GM23338 (cell line): ENCODE data around the gene ETV5. TPM values are rescaled to one million over a fixed set of nuclear protein-coding genes. Genes with fewer than 3 reads are reported as not detected.

ENCODE experiments used
- ATAC-seq: fragments of 200-7000 bp; cut with Tn5 transposase; 3 replicates; pipeline ENCODE4 v1.9.1; 2020
- DNase-seq: peaks from one replicate; pipeline ENCODE4 v3.0.0-alpha.2; 2015; ENCODE audit warnings: low spot score
- H2AFZ ChIP-seq: fragments of 200-600 bp; sonication (generic); 2 replicates; pipeline ENCODE4 v1.8.0; 2016; ENCODE audit warnings: antibody characterized with exemption, mild to moderate bottlenecking, moderate library complexity
- H3F3A ChIP-seq: fragments of 200-600 bp; sonication (generic); replicated peaks from 2 replicates; pipeline ENCODE4 v1.8.0; 2017; ENCODE audit warnings: antibody characterized with exemption, mixed run types, low read depth
- H3K27ac ChIP-seq: fragments of 200-600 bp; sonication (generic); 2 replicates; pipeline ENCODE4 v1.6.1; 2016; ENCODE audit warnings: low read depth
- H3K27me3 ChIP-seq: fragments of 200-600 bp; sonication (generic); 2 replicates; pipeline ENCODE4 v1.8.0; 2016; ENCODE audit warnings: mild to moderate bottlenecking, mixed run types, moderate library complexity; ENCODE audit not compliant: insufficient read depth
- H3K36me3 ChIP-seq: fragments of 200-600 bp; sonication (generic); 2 replicates; pipeline ENCODE4 v1.8.0; 2016; ENCODE audit warnings: mild to moderate bottlenecking; ENCODE audit not compliant: insufficient read depth
- H3K4me1 ChIP-seq: fragments of 200-600 bp; sonication (generic); 2 replicates; pipeline ENCODE4 v1.8.0; 2016; ENCODE audit warnings: mild to moderate bottlenecking, moderate library complexity; ENCODE audit not compliant: insufficient read depth
- H3K4me2 ChIP-seq: fragments of 200-600 bp; sonication (generic); 2 replicates; pipeline ENCODE4 v1.7.1; 2017; ENCODE audit warnings: mixed run types
- H3K4me3 ChIP-seq: fragments of 200-600 bp; sonication (generic); 2 replicates; pipeline ENCODE4 v1.6.1; 2016; ENCODE audit warnings: mixed run types
- H3K79me2 ChIP-seq: fragments of 200-600 bp; sonication (generic); replicated peaks from 2 replicates; pipeline ENCODE4 v1.8.0; 2017; ENCODE audit warnings: mild to moderate bottlenecking; ENCODE audit not compliant: insufficient read depth
- H3K9me2 ChIP-seq: fragments of 200-600 bp; sonication (generic); 2 replicates; pipeline ENCODE4 v1.8.0; 2017; ENCODE audit not compliant: insufficient read depth
- H4K20me1 ChIP-seq: fragments of 200-600 bp; sonication (generic); replicated peaks from 2 replicates; pipeline ENCODE4 v1.8.0; 2017; ENCODE audit warnings: mild to moderate bottlenecking; ENCODE audit not compliant: insufficient read depth
- H3K27ac Mint-ChIP-seq: 2 replicates; pipeline ENCODE4 v1.8.0; 2020; ENCODE audit warnings: inconsistent platforms, mild to moderate bottlenecking, moderate library complexity, mixed read lengths
- H3K27me3 Mint-ChIP-seq: 3 replicates; pipeline ENCODE4 v1.8.0; 2022; ENCODE audit warnings: low read depth, mild to moderate bottlenecking, moderate library complexity, mixed read lengths, inconsistent platforms; ENCODE audit not compliant: insufficient read depth, poor library complexity
- H3K36me3 Mint-ChIP-seq: 3 replicates; pipeline ENCODE4 v1.8.0; 2021; ENCODE audit warnings: low read depth, mild to moderate bottlenecking, inconsistent platforms, moderate library complexity, mixed read lengths
- H3K4me1 Mint-ChIP-seq: 3 replicates; pipeline ENCODE4 v1.8.0; 2020; ENCODE audit warnings: mild to moderate bottlenecking, inconsistent platforms, mixed read lengths
- H3K4me3 Mint-ChIP-seq: 3 replicates; pipeline ENCODE4 v1.8.0; 2021; ENCODE audit warnings: moderate library complexity, mild to moderate bottlenecking, inconsistent platforms, mixed read lengths
- H3K9me3 Mint-ChIP-seq: 3 replicates; pipeline ENCODE4 v1.8.0; 2020; ENCODE audit warnings: moderate library complexity, mild to moderate bottlenecking, inconsistent platforms, mixed read lengths
- CREB1 ChIP-seq: fragments of 250-450 bp; sonication (Bioruptor Pico); IDR thresholded peaks from 2 replicates; pipeline ENCODE4 v1.5.0; 2020; ENCODE audit warnings: low read depth, mild to moderate bottlenecking, moderate library complexity
- CTCF ChIP-seq, 2 experiments: fragments of 200-600 bp in 1 of 2; sonication (generic) in 1 of 2; conservative IDR thresholded peaks; 2 replicates each; pipeline versions ENCODE4 v1.5.1 to v1.6.1; 2016 to 2017; ENCODE audit warnings: antibody characterized with exemption in 2 of 2, low read depth in 2 of 2, mild to moderate bottlenecking in 2 of 2, moderate library complexity in 1 of 2
- ETS1 ChIP-seq: IDR thresholded peaks from 2 replicates; pipeline ENCODE4 v1.6.1; 2016; ENCODE audit warnings: antibody characterized with exemption
- EZH2 ChIP-seq: fragments of 200-600 bp; sonication (generic); IDR thresholded peaks from one replicate; pipeline ENCODE4 v1.8.0; 2017; ENCODE audit warnings: antibody characterized with exemption, mild to moderate bottlenecking, low read depth; ENCODE audit not compliant: unreplicated experiment
- EZH2phosphoT487 ChIP-seq: fragments of 200-600 bp; sonication (generic); IDR thresholded peaks from one replicate; pipeline ENCODE4 v1.8.1; 2018; ENCODE audit warnings: antibody characterized with exemption; ENCODE audit not compliant: unreplicated experiment
- JUNB ChIP-seq: IDR thresholded peaks from one replicate; pipeline ENCODE4 v1.6.1; 2016; ENCODE audit warnings: antibody characterized with exemption; ENCODE audit not compliant: unreplicated experiment
- NANOG ChIP-seq: IDR thresholded peaks from 2 replicates; pipeline ENCODE4 v1.6.1; 2016; ENCODE audit warnings: antibody characterized with exemption, borderline replicate concordance
- POLR2AphosphoS5 ChIP-seq: IDR thresholded peaks from 2 replicates; pipeline ENCODE4 v1.6.1; 2016; ENCODE audit warnings: antibody characterized with exemption, low read depth
- REST ChIP-seq: IDR thresholded peaks from one replicate; pipeline ENCODE4 v1.6.1; 2018; ENCODE audit warnings: antibody characterized with exemption; ENCODE audit not compliant: unreplicated experiment
- STAT1 ChIP-seq: IDR thresholded peaks from one replicate; pipeline ENCODE4 v1.6.1; 2016; ENCODE audit warnings: antibody characterized with exemption; ENCODE audit not compliant: unreplicated experiment
- ZNF114 ChIP-seq: fragments of 250-450 bp; sonication (Bioruptor Pico); IDR thresholded peaks from 2 replicates; pipeline ENCODE4 v1.5.0; 2020; ENCODE audit warnings: mild to moderate bottlenecking, moderate library complexity
- ZNF331 ChIP-seq: fragments of 250-450 bp; sonication (Bioruptor Pico); IDR thresholded peaks from 2 replicates; pipeline ENCODE4 v1.5.0; 2020; ENCODE audit warnings: low read depth, mild to moderate bottlenecking, moderate library complexity
- polyA plus RNA-seq: library from polyadenylated mRNA; unstranded; fragments of >200 nt; fragmentation: Nextera tagmentation; extraction: Ambion mirVana; gene quantifications from 2 replicates; pipeline ENCODE4 v1.2.1, GENCODE V29; 2016
- total RNA-seq: library from RNA; depleted of rRNA; stranded (reverse); fragments of >200 nt; shearing (Covaris generic); gene quantifications from 2 replicates; pipeline ENCODE4 v1.2.3, GENCODE V29; 2014
- TF ChIP-seq, protein P1 (sequence below): fragments of 250-450 bp; sonication (Bioruptor Pico); IDR thresholded peaks from 2 replicates; pipeline ENCODE4 v1.5.0; 2020; ENCODE audit warnings: mild to moderate bottlenecking, moderate library complexity

The ETV5 gene
- total and polyA plus RNA-seq, 2 experiments from 2014 or later = 33.5 to 57.1 TPM

- no peak overlapping the region for H3K27ac ChIP-seq
- ATAC-seq = no peak
- H3K4me2 ChIP-seq = no peak overlapping the region
- H4K20me1 ChIP-seq = no peaks in the 10 kb centered on the region
- H3K4me1 Mint-ChIP-seq = peaks cover 13% of the 10 kb centered on the region
- H3K79me2 ChIP-seq = no peaks in the 10 kb centered on the region
- H3F3A ChIP-seq = no peaks in the 10 kb centered on the region
- peaks cover 4% of the 10 kb centered on the region for H3K27me3 Mint-ChIP-seq
- H3K36me3 Mint-ChIP-seq = no peaks in the 10 kb centered on the region
- H3K4me3 Mint-ChIP-seq = no peak overlapping the region
- H3K27ac Mint-ChIP-seq = no peak overlapping the region
- H3K9me3 Mint-ChIP-seq = no peaks in the 10 kb centered on the region
- H3K27me3 ChIP-seq = no peaks in the 10 kb centered on the region
- TF ChIP-seq CTCF (conservative IDR thresholded peaks at IDR 0.05; ENCODE audit: low read depth in 2 of 2) = no peak
- TF ChIP-seq REST = no peak
- no peak for TF ChIP-seq STAT1
- no peak for TF ChIP-seq ETS1
- TF ChIP-seq NANOG = no peak
- TF ChIP-seq ZNF331 (CRISPR knock-in tag) = no peak
- TF ChIP-seq ZNF114 = no peak
- TF ChIP-seq CREB1 (CRISPR knock-in tag) = no peak
- no peak for TF ChIP-seq POLR2AphosphoS5
- no peak for TF ChIP-seq JUNB
- TF ChIP-seq EZH2phosphoT487 = no peak
- TF ChIP-seq EZH2 = no peak
- TF ChIP-seq, protein P1, sequence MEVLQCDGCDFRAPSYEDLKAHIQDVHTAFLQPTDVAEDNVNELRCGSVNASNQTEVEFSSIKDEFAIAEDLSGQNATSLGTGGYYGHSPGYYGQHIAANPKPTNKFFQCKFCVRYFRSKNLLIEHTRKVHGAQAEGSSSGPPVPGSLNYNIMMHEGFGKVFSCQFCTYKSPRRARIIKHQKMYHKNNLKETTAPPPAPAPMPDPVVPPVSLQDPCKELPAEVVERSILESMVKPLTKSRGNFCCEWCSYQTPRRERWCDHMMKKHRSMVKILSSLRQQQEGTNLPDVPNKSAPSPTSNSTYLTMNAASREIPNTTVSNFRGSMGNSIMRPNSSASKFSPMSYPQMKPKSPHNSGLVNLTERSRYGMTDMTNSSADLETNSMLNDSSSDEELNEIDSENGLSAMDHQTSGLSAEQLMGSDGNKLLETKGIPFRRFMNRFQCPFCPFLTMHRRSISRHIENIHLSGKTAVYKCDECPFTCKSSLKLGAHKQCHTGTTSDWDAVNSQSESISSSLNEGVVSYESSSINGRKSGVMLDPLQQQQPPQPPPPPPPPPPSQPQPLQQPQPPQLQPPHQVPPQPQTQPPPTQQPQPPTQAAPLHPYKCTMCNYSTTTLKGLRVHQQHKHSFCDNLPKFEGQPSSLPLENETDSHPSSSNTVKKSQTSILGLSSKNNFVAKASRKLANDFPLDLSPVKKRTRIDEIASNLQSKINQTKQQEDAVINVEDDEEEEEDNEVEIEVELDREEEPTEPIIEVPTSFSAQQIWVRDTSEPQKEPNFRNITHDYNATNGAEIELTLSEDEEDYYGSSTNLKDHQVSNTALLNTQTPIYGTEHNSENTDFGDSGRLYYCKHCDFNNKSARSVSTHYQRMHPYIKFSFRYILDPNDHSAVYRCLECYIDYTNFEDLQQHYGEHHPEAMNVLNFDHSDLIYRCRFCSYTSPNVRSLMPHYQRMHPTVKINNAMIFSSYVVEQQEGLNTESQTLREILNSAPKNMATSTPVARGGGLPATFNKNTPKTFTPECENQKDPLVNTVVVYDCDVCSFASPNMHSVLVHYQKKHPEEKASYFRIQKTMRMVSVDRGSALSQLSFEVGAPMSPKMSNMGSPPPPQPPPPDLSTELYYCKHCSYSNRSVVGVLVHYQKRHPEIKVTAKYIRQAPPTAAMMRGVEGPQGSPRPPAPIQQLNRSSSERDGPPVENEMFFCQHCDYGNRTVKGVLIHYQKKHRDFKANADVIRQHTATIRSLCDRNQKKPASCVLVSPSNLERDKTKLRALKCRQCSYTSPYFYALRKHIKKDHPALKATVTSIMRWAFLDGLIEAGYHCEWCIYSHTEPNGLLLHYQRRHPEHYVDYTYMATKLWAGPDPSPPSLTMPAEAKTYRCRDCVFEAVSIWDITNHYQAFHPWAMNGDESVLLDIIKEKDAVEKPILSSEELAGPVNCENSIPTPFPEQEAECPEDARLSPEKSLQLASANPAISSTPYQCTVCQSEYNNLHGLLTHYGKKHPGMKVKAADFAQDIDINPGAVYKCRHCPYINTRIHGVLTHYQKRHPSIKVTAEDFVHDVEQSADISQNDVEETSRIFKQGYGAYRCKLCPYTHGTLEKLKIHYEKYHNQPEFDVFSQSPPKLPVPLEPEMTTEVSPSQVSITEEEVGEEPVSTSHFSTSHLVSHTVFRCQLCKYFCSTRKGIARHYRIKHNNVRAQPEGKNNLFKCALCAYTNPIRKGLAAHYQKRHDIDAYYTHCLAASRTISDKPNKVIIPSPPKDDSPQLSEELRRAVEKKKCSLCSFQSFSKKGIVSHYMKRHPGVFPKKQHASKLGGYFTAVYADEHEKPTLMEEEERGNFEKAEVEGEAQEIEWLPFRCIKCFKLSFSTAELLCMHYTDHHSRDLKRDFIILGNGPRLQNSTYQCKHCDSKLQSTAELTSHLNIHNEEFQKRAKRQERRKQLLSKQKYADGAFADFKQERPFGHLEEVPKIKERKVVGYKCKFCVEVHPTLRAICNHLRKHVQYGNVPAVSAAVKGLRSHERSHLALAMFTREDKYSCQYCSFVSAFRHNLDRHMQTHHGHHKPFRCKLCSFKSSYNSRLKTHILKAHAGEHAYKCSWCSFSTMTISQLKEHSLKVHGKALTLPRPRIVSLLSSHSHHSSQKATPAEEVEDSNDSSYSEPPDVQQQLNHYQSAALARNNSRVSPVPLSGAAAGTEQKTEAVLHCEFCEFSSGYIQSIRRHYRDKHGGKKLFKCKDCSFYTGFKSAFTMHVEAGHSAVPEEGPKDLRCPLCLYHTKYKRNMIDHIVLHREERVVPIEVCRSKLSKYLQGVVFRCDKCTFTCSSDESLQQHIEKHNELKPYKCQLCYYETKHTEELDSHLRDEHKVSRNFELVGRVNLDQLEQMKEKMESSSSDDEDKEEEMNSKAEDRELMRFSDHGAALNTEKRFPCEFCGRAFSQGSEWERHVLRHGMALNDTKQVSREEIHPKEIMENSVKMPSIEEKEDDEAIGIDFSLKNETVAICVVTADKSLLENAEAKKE (CRISPR knock-in tag) = no peak
- no peak for DNase-seq
- peaks cover 6% of the 10 kb centered on the region; the same call in 1 of the 2 replicates for H3K4me1 ChIP-seq
- no peaks in the 10 kb centered on the region for H3K9me2 ChIP-seq
- no peak overlapping the region for H2AFZ ChIP-seq
- H3K4me3 ChIP-seq = no peak overlapping the region
- no peaks in the 10 kb centered on the region for H3K36me3 ChIP-seq
Measured at GRCh38 chr3:186142393-186142932, 33.6 kb upstream of the ETV5 start.
